Stimulated activated CD8-positive, alpha-beta memory T cell treated with anti-CD3 and anti-CD28 coated beads, Interleukin-2, amount 100 ng/mL, for 48 hours (primary cell): ENCODE measurements around the gene PTPRR.

Experiments used
- DNase-seq, 2 donors: peaks; one replicate each; pipeline ENCODE4 v3.0.0-alpha.2; 2020; ENCODE audit warnings: low read depth in 2 of 2

Gene PTPRR

DNA sequence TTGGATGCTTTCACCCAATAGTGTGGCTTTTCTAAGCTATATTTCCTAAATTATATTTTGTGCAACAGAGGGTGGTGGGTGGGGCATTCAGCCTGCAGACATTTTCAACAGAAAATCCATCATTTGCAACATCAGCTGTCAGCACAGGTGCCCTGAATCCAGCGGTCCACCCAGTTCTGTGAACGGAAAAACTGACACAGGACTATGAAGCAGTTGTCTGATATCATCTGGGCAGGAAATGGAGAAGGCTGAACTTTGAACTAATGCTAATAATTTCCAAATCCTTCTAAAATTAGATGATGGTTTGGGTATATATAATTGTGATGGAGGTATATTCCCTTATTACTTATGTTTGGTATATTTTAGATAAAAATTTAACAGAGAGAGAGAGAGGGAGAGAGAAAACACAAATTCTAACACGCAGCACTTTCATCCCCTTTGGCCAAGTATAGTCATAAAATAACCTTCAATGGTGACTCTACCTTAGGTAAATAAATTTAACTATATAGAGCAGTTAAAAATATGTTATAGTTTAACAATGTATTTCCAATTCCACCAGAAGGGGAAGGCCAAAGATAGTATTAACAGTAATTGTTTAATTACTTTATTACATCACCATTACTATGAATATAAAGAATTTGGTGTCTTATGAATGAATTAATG is 225.0 kb downstream of the PTPRR start:
- no peak for DNase-seq

GRCh38 chr12:70692681-70693288 is 227.8 kb downstream of the PTPRR start:
- no peak for DNase-seq

GRCh38 chr12:70691018-70691672 is 229.4 kb downstream of the PTPRR start:
- no peak for DNase-seq

- no peak for DNase-seq
Measured at GRCh38 chr12:70686907-70687306, 233.6 kb downstream of the PTPRR start.

DNA sequence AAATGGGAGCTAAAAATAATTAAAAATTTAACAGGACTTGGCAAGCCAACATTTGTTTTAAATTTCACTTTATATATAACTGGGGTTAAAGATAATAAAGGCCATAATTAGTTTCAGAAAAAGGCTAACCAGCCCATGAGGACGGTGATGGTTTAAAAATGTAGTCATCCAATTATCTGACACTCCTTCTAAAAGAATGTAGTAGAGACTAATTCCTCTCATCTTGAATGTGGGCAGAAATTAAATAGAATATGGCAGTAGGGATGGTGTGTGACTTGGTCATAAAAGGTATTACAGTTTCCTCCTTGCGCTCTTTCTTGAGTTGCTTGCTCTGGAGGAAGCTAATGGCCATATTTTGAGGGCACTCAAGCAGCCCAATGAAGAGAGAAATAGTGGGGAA is 234.2 kb downstream of the PTPRR start:
- DNase-seq: no peak

- no peak for DNase-seq
Measured at GRCh38 chr12:70683976-70684375, 236.6 kb downstream of the PTPRR start.

- no peak for DNase-seq
Measured at GRCh38 chr12:70671698-70672097, 248.8 kb downstream of the PTPRR start.

DNA sequence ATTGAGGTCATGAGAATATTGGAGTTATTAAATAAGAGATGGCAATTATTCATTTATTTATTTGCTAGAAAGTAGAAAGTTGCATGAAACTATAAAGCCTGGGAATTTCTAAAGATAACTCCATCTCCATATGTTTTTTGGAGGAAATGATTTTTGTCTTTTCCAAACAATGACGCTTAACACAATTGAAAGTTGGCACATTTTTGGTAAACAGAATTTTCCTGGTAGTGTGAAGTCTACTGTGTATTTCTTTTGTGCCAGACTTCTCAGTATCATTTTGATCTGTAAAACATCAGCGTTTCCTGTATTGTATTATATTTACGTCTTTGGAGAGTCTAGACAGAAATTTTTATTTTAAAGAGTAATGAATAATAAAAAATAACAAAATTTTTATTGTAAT is 249.6 kb downstream of the PTPRR start:
- DNase-seq: no peak

GRCh38 chr12:70667253-70667652 is 253.3 kb downstream of the PTPRR start:
- DNase-seq: no peak

DNA sequence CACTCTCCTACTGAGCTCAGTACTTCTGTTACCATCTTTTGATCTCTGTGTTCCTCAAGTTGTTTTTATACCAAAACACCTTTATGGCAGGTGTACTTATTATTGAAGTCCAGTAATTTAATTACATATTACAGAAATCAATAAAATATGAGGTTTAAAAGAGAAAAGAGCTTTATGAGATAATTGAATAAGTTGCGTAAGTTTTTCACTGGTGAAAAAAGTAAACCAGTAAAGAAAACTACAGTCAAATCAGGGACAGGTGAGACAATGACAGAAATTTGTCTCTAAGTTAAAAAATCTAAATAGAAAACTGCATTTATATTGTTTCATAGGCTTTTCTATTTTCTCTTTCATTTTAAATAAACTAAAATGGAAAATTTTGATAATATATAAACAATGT is 254.2 kb downstream of the PTPRR start:
- no peak for DNase-seq

DNA sequence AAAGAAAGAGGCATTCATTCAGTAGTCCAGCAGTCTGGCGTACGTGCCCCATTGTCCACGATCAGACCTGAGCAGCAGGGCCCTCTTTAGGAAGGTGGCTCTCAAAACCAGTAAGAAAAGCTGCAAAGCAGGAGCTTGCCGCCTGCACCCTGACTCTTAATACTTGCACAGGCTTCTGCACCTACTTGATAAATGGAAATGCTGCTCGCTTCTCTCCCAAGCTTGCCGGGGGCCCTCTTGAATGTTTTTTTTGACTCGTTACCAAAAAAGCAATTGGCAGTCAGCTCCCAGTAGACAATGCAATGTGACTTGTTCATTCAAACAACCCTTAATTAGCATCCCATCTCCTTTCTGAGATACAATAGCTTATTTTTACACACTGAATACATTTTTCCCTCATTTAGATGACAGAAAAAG is 256.1 kb downstream of the PTPRR start:
- no peak for DNase-seq

DNA sequence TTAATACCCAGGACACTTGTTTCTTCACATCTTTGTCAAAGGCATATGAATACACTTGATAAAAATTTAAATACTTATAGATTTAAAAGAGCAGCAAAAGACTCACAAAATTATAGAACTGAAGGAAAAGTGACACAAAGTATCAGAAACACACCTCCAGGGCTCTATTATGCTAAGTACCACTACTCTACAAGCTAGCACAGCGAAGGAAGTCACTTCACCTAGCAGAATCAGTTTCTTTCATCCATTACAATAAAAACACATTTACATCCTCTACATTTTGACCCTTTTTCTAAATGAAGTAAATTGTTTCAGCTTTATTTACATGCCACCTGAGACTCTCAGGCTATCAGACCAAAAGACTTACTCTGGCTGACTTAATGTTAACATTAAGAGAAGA is 256.7 kb downstream of the PTPRR start:
- no peak for DNase-seq

GRCh38 chr12:70661466-70662161 is 258.9 kb downstream of the PTPRR start:
- DNase-seq: no peak

DNA sequence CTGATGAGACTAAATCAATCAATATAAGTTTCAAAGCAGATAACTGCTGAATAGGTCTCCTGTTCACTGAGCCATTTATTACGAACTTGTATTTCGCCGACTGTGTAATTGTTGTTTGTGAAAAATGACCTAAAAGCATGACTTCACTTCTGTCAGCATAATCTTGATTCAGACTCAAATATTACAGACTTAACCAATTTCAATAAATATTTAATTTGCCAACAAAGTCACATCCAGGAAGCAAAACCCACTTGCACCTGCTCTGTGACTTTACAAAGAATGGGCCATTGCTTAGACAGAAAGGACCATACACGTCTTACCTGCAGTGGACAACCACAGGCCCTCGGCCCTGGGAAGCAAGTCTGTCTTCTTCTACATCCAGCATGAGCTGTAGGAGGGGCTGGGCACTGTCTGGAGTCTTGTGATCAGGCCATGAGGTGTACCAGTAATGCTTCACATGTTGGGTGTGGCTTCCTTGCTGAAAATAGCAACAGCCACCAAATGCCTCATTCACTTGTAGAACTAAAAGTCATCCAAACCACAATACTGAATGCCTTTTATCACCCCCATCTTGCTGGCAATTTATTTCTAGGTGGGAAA is 259.8 kb downstream of the PTPRR start:
- no peak for DNase-seq

DNA sequence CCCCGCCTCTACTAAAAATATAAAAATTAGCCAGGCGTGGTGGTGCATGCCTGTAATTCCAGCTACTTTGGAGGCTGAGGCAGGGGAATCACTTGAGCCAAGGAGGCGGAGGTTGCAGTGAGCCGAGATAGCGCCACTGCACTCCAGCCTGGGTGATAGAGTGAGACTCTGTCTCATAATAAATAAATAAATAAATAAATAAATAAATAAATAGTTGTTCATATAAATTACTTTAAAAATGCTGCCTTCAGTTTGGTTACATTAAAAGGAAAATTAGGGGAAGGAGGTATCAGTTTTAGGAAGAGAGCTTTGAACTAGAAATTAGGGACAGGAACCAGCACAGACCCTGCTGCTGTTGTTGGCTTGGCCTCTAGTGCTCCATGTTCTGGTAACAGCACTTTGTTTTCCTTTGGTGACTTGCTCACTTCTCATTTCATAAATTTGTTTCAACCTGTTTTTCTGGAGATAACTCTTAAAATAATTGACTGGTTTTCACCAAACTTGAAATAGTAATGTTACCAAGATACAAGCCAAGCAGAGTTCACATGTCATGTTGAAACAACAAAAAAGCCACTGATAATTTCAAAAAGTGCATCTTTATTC is 260.4 kb downstream of the PTPRR start:
- DNase-seq: no peak

GRCh38 chr12:70659077-70659606 is 261.4 kb downstream of the PTPRR start:
- DNase-seq: no peak

DNA sequence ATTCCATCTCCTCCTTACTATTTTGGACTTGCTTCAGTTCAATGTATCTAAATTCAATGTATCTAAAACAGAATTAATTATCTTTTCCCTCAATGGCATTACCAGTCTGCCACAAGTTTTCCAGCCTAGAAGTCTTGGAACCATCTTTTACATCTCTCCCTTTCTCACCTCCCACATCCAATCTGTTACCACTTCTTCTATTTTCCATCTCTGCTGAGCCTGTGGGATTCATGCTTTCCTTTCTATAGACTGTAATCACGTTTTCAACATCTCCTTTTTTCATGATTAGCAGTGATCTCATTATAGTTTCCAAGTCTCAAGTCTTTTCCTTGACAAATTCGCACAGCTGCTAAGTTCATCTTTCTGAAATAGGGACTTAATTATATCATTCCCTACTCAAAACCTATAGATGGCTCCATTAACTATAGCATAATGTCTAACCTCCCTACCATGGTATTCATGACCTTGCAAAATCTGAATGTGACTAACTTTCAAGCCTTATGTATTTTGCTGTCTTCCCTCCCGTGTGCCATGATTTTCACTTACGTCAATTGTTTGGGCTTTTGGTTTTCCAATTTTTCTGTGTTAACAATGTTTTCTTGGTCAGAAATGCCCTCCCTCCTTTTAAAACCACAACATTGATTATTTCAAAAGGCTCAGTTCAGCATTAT is 262.8 kb downstream of the PTPRR start:
- no peak for DNase-seq

DNA sequence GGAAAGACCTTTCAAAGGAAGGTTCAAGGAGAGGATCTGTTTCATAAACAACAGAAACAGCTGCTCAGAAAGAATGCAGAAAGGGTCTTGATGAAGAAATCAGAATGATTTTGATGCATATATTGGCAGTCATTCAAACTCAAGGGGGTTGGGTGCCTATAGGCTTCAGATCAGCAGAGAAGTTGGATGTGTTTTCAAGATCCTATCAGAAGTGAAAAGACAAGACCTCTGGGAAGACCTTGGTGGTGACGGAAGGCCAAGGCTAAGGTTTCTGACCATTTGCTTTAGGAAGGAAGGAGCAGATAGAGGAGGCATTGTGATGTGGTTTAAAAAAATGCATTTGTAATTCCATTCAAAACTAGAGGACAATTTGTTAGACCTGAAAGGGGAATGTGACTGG is 268.1 kb downstream of the PTPRR start:
- no peak for DNase-seq

DNA sequence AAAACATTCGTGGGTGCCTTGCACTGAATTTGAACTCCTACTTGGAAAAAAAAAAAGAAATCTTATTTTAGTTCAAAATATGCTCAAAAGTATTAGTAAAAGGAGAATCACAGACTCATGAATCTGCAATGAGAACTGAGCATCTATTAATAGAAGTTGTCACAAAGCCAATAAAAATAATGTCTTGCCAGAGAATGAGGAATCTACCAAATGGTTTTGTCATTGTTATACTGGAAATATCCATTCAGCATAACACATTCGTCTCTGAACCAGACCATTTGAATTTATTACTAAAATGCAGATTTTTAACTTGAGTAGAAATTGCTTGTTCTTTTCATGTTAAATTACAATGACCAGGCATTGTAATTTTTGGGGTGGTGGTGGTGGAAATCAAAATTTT is 271.7 kb downstream of the PTPRR start:
- DNase-seq: no peak

DNA sequence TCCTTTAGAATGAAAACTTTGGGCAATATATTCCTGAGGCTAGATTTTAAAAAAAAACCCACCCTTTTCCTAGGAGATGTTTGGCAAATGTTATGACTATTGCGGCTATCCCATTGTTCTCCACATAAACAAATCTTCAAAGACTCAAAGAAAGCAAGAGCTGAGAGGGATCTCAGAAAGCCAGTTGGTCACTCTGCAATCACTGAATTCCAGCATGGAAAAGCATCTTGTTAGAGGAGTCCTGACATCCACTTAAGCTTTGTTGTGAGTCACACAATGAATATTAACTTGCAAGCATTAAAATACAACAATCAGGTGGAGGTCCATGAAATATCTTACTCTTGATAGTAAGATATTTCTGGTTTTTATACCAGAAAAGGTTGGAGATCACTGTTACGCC is 272.3 kb downstream of the PTPRR start:
- no peak for DNase-seq

DNA sequence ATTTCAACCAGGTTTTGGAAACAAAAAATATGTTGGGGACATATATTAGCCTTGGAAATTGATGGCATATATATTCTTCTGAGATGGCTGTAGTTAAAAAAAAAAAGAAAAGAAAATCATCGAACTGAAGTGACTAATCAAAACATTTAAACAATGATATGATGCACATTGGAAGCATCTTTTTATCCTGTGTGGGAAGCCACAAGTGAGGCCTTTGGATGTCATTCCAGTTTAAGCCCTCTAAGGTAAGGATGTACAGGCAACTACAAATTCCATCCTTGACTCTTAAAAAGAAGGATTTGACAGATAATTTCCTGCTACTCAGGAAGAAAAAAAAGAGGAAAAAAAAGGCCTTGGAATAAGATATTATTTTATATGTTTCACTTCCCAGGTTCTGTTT is 273.7 kb downstream of the PTPRR start:
- DNase-seq: no peak
